Progenitor cell of endocrine pancreas (in vitro differentiated cells): ENCODE measurements around the gene ADARB2. TPM values are rescaled to one million over a fixed set of nuclear protein-coding genes. Genes with fewer than 3 reads are reported as not detected.

Experiments
- DNase-seq: peaks from one replicate; pipeline ENCODE4 v3.0.0; 2021; ENCODE audit warnings: low spot score; ENCODE audit not compliant: unreplicated experiment
- H3K27ac Mint-ChIP-seq: 2 replicates; pipeline ENCODE4 v1.8.0; 2021; ENCODE audit warnings: mild to moderate bottlenecking, moderate library complexity, mixed read lengths
- H3K27me3 Mint-ChIP-seq: 2 replicates; pipeline ENCODE4 v1.8.0; 2021; ENCODE audit warnings: mixed read lengths
- H3K36me3 Mint-ChIP-seq: 2 replicates; pipeline ENCODE4 v1.8.0; 2022; ENCODE audit warnings: mixed read lengths; ENCODE audit not compliant: insufficient read depth
- H3K4me1 Mint-ChIP-seq: 2 replicates; pipeline ENCODE4 v1.8.0; 2021; ENCODE audit warnings: low read depth, mixed read lengths
- H3K4me3 Mint-ChIP-seq: 2 replicates; pipeline ENCODE4 v1.8.0; 2021; ENCODE audit warnings: low read depth, mild to moderate bottlenecking, moderate library complexity, mixed read lengths
- H3K9me3 Mint-ChIP-seq: 2 replicates; pipeline ENCODE4 v1.8.0; 2021; ENCODE audit warnings: low read depth, mixed read lengths
- total RNA-seq: library from RNA; stranded (reverse); gene quantifications from 2 replicates; pipeline ENCODE4 v1.2.1, GENCODE V29; 2021
- TF ChIP-seq, protein P1 (sequence below): fragments of 200-600 bp; sonication (generic); IDR thresholded peaks from one replicate; pipeline ENCODE4 v1.5.0; 2021; ENCODE audit warnings: antibody characterized with exemption, mild to moderate bottlenecking; ENCODE audit not compliant: unreplicated experiment

ADARB2 gene
- total RNA-seq, 1 donor from 2014 or later: 1.3 TPM

DNA sequence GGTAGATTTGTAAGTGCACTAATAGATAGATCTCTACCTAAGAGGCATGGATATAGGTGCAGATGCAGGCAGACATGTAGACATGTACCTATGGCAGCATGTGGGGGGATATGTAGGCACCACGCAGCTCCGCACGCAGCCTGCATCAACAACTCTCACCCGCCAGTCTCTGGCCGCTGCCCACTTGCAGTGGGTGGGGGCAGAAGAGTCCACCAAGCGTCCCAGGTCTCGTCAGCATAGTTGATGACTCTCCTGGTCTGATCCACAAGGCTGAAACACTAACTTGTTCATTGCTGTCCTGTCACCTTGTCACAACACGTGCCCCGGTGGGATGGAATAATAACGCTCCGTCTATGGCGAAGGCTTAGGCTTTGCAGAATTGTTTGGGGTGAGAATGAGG lies 252.0 kb downstream of the ADARB2 start:
- Mint-ChIP-seq H3K4me3 (no peak overlapping the region), H3K36me3 (no peaks in the 10 kb centered on the region), H3K27me3 (peaks cover 17% of the 10 kb centered on the region), H3K4me1 (no peaks in the 10 kb centered on the region), H3K9me3 (no peaks in the 10 kb centered on the region), H3K27ac (no peak overlapping the region)
- TF ChIP-seq, protein P1, sequence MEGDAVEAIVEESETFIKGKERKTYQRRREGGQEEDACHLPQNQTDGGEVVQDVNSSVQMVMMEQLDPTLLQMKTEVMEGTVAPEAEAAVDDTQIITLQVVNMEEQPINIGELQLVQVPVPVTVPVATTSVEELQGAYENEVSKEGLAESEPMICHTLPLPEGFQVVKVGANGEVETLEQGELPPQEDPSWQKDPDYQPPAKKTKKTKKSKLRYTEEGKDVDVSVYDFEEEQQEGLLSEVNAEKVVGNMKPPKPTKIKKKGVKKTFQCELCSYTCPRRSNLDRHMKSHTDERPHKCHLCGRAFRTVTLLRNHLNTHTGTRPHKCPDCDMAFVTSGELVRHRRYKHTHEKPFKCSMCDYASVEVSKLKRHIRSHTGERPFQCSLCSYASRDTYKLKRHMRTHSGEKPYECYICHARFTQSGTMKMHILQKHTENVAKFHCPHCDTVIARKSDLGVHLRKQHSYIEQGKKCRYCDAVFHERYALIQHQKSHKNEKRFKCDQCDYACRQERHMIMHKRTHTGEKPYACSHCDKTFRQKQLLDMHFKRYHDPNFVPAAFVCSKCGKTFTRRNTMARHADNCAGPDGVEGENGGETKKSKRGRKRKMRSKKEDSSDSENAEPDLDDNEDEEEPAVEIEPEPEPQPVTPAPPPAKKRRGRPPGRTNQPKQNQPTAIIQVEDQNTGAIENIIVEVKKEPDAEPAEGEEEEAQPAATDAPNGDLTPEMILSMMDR: no peak
- no peak for DNase-seq

DNA sequence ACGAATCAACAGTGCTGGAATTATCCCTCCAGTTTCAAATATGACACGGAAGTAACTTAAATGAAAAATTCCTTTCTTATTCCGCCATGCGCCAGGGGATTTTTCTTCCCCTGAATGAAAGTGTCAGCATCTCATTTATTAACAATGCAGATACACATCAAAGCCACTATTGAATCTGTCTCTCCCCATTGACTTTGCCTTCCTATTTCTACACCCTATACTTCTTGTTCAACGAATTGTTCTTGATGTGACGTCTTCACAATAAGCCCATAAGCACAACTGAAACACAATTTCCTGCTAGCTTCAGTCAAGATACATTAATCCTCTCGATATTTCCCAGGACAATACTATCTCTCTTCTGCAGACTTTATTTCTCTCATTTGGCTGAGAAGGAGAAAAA lies 253.5 kb downstream of the ADARB2 start:
- TF ChIP-seq, protein P1: no peak
- Mint-ChIP-seq H3K4me1 (no peaks in the 10 kb centered on the region), H3K36me3 (no peaks in the 10 kb centered on the region), H3K27ac (no peak overlapping the region), H3K27me3 (peaks cover 16% of the 10 kb centered on the region), H3K4me3 (no peak overlapping the region), H3K9me3 (peaks cover 4% of the 10 kb centered on the region)
- DNase-seq: no peak

DNA sequence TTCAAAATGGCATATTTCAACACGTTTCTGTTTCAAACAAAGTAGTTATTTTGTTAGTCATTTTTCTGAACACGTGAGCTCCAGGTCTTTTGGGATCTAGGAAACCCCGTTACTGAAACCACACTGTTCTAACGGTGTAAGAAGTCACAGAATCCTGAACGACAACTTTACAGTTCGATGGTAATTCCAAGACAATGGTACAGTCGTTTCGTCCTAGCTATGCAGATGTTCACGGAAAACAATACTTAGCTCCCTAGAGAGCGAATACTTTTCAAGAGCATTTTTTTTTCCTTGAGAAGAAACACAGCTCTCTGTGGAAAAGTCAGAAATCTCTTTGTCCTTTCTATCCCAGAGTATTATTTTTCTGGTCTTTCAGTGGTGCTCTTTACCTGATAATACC lies 254.1 kb downstream of the ADARB2 start:
- DNase-seq: no peak
- peaks cover 10% of the 10 kb centered on the region for H3K27me3 Mint-ChIP-seq
- H3K27ac Mint-ChIP-seq: no peak overlapping the region
- H3K4me3 Mint-ChIP-seq: no peak overlapping the region
- no peaks in the 10 kb centered on the region for H3K4me1 Mint-ChIP-seq
- peaks cover 7% of the 10 kb centered on the region for H3K9me3 Mint-ChIP-seq
- H3K36me3 Mint-ChIP-seq: no peaks in the 10 kb centered on the region
- TF ChIP-seq, protein P1: no peak

DNA sequence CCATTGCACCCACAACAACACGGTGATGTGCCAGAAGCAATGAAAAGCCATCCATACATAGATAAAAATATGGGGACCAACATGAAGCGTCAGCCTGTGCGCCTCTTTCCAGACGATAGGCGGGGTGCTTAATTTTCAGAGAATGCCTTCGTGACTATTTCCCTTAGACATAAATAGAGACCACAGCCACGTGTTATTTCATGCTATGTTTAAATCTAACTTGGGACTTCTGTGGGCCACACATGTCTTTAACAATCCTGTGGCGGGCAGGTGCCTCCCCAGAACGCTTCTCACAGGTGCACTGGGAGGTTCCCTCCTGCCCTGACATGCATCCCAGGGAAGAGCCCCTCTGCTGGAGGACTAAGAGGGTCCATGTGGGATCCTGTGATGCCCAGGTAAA lies 259.7 kb downstream of the ADARB2 start:
- H3K27ac Mint-ChIP-seq: no peak overlapping the region
- no peak for DNase-seq
- no peaks in the 10 kb centered on the region for H3K36me3 Mint-ChIP-seq
- peaks cover 10% of the 10 kb centered on the region for H3K4me1 Mint-ChIP-seq
- H3K4me3 Mint-ChIP-seq: no peak overlapping the region
- H3K9me3 Mint-ChIP-seq: peaks cover 17% of the 10 kb centered on the region
- TF ChIP-seq, protein P1: no peak
- peaks cover 15% of the 10 kb centered on the region for H3K27me3 Mint-ChIP-seq

DNA sequence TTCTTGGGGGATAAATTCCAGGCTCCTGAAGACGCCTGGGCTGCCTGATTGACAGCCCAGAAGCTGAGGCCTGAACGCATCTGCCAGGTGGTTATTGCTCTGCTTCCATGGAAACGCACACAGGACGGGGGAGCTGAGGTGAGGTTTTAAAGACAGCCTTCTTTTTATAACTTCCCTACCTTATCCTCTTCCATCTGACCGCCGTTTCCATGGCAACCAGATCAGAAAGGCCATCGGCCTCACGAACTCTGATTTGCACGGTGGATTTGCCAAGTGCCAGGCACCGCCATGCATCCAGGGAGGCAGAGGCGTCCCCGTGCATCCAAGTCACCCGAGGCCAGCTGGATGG lies 260.9 kb downstream of the ADARB2 start:
- Mint-ChIP-seq H3K27ac (no peak overlapping the region), H3K4me3 (no peak overlapping the region), H3K36me3 (no peaks in the 10 kb centered on the region), H3K9me3 (peaks cover 17% of the 10 kb centered on the region), H3K27me3 (peaks cover 12% of the 10 kb centered on the region), H3K4me1 (peaks cover 10% of the 10 kb centered on the region)
- no peak for DNase-seq
- TF ChIP-seq, protein P1: no peak
